AG04450 (cell line): ENCODE results near the gene F2R. TPM values are rescaled to one million over a fixed set of nuclear protein-coding genes. Genes with fewer than 3 reads are reported as not detected.

ENCODE experiments used
- CTCF ChIA-PET: fragments of 300-600, 350-600 bp; formaldehyde crosslinking; extraction: SDS; loops from one replicate; lab custom pipeline; 2022; ENCODE audit warnings: antibody characterized with exemption, inconsistent platforms; lab: Charles Lee
- POLR2A ChIA-PET: fragments of 350-600 bp; formaldehyde crosslinking; extraction: SDS; loops from one replicate; lab custom pipeline; 2021; ENCODE audit warnings: antibody characterized with exemption, inconsistent platforms; lab: Yijun Ruan, JAX
- DNase-seq: peaks from one replicate; pipeline ENCODE4 v3.0.0-alpha.2; 2011; ENCODE audit warnings: low read depth, low spot score
- H3K27ac ChIP-seq: one replicate; pipeline ENCODE4 v1.5.1; 2012; ENCODE audit warnings: low read depth, low read length, control low read depth
- H3K27me3 ChIP-seq: one replicate; pipeline ENCODE4 v1.6.0; 2012; ENCODE audit warnings: low read length; ENCODE audit not compliant: control insufficient read depth, insufficient read depth
- H3K4me3 ChIP-seq: 2 replicates; pipeline ENCODE4 v1.5.1; 2011; ENCODE audit warnings: mild to moderate bottlenecking, low read depth, low read length, control low read depth
- H3K9me3 ChIP-seq: 2 replicates; pipeline ENCODE4 v1.5.1; 2012; ENCODE audit warnings: low read length; ENCODE audit not compliant: control insufficient read depth, insufficient read depth
- CTCF ChIP-seq: IDR thresholded peaks from 2 replicates; pipeline ENCODE4 v1.5.1; 2011; ENCODE audit warnings: low read depth, low read length, control low read depth, inconsistent platforms
- polyA plus RNA-seq: library from polyadenylated mRNA; depleted of rRNA; stranded (reverse); fragments of >200 nt; gene quantifications from 2 replicates; pipeline ENCODE4 v1.2.3, GENCODE V29; 2011

Gene F2R
- polyA plus RNA-seq, 1 experiment = 324 TPM

GRCh38 chr5:76692274-76692540 is 23.7 kb upstream of the F2R start:
- no peak for DNase-seq
- ChIA-PET CTCF (interaction anchor here (0.8 to 1.7 kb wide), 2 partner anchors 23 to 82 kb away, joined by 4 to 6 read pairs; no protein-coding TSS in a partner anchor), POLR2A (interaction anchor here (1.2 kb wide), 1 partner anchor 127 kb away, joined by 6 read pairs; the partner anchor contains the start of gene F2RL1)
- Histone ChIP-seq H3K27me3 (no peaks in the 10 kb centered on the region), H3K9me3 (no peaks in the 10 kb centered on the region), H3K4me3 (no peak overlapping the region), H3K27ac (peak overlapping the region; percentile 43)
- no peak for TF ChIP-seq CTCF

- DNase-seq = no peak
- Histone ChIP-seq H3K27ac (no peak overlapping the region), H3K27me3 (no peaks in the 10 kb centered on the region), H3K9me3 (no peaks in the 10 kb centered on the region), H3K4me3 (no peak overlapping the region)
- ChIA-PET CTCF (interaction anchor here (0.8 to 1.7 kb wide), 2 partner anchors 23 to 81 kb away, joined by 4 to 6 read pairs; no protein-coding TSS in a partner anchor), POLR2A (interaction anchor here (1.2 kb wide), 1 partner anchor 126 kb away, joined by 6 read pairs; the partner anchor contains the start of gene F2RL1)
- TF ChIP-seq CTCF = no peak
These were observed 23.3 kb upstream of the F2R start for GRCh38 chr5:76692651-76693050.

GRCh38 chr5:76693141-76693540 is 22.8 kb upstream of the F2R start:
- no peak overlapping the region for H3K4me3 ChIP-seq
- DNase-seq = no peak
- no peaks in the 10 kb centered on the region for H3K9me3 ChIP-seq
- H3K27me3 ChIP-seq = no peaks in the 10 kb centered on the region
- ChIA-PET POLR2A (no interaction called here), CTCF (interaction anchor here (0.7 to 1.7 kb wide), 2 partner anchors 81 to 91 kb away, joined by 3 to 6 read pairs; no protein-coding TSS in a partner anchor)
- no peak for TF ChIP-seq CTCF
- H3K27ac ChIP-seq = no peak overlapping the region

- ChIA-PET CTCF (interaction anchor here (1.3 kb wide), 1 partner anchor 80 kb away, joined by 3 read pairs; no protein-coding TSS in a partner anchor), POLR2A (no interaction called here)
- no peaks in the 10 kb centered on the region for H3K9me3 ChIP-seq
- DNase-seq = no peak
- H3K27me3 ChIP-seq = no peaks in the 10 kb centered on the region
- no peak for TF ChIP-seq CTCF
- no peak overlapping the region for H3K4me3 ChIP-seq
- H3K27ac ChIP-seq = no peak overlapping the region
These were observed 21.6 kb upstream of the F2R start for GRCh38 chr5:76694317-76694716.

GRCh38 chr5:76695346-76695745 is 20.6 kb upstream of the F2R start:
- no peak overlapping the region for H3K27ac ChIP-seq
- H3K4me3 ChIP-seq = no peak overlapping the region
- H3K27me3 ChIP-seq = no peaks in the 10 kb centered on the region
- CTCF ChIA-PET = interaction anchor here (0.7 to 1.3 kb wide), 2 partner anchors 14 to 79 kb away, joined by 3 read pairs; no protein-coding TSS in a partner anchor
- no peak for DNase-seq
- no peak for TF ChIP-seq CTCF
- H3K9me3 ChIP-seq = no peaks in the 10 kb centered on the region
- POLR2A ChIA-PET = interaction anchor here (0.6 to 0.7 kb wide), 2 partner anchors 13 to 23 kb away, joined by 3 to 5 read pairs; no protein-coding TSS in a partner anchor
